HEK293T (cell line): ENCODE results near the gene RBM27.
"Not testable (repeated sequence)": the region's sequence is repeated elsewhere in the genome, so short reads cannot be mapped to it uniquely, and the experiment has no call there.

Experiments used
- CTCF ChIA-PET: fragments of 350-600 bp; formaldehyde crosslinking; extraction: SDS; loops from one replicate; lab custom pipeline; 2021; ENCODE audit warnings: antibody characterized with exemption, inconsistent platforms; lab: Yijun Ruan, JAX
- POLR2A ChIA-PET: fragments of 350-600 bp; formaldehyde crosslinking; extraction: SDS; loops from one replicate; lab custom pipeline; 2020; ENCODE audit warnings: antibody characterized with exemption, inconsistent platforms; lab: Yijun Ruan, JAX
- DNase-seq: peaks from one replicate; pipeline ENCODE4 v3.0.0; 2012; ENCODE audit warnings: mixed read lengths; ENCODE audit errors: extremely low spot score
- ARNT ChIP-seq: fragments of 450-650 bp; IDR thresholded peaks from 2 replicates; pipeline ENCODE4 v1.6.1; 2017; ENCODE audit warnings: mild to moderate bottlenecking
- BHLHE40 ChIP-seq: fragments of 450-650 bp; IDR thresholded peaks from 2 replicates; pipeline ENCODE4 v1.6.1; 2016; ENCODE audit warnings: mild to moderate bottlenecking, moderate library complexity, borderline replicate concordance
- CTBP1 ChIP-seq: fragments of 450-650 bp; IDR thresholded peaks from 2 replicates; pipeline ENCODE4 v1.6.1; 2016; ENCODE audit warnings: borderline replicate concordance
- ELF4 ChIP-seq: fragments of 450-650 bp; IDR thresholded peaks from 2 replicates; pipeline ENCODE4 v1.6.1; 2017; ENCODE audit warnings: antibody characterized with exemption
- FOXA1 ChIP-seq: fragments of 450-650 bp; IDR thresholded peaks from 2 replicates; pipeline ENCODE4 v1.6.1; 2016; ENCODE audit warnings: mild to moderate bottlenecking
- FOXK2 ChIP-seq: fragments of 450-650 bp; IDR thresholded peaks from 2 replicates; pipeline ENCODE4 v1.6.1; 2016; ENCODE audit warnings: mild to moderate bottlenecking
- FOXM1 ChIP-seq: fragments of 450-650 bp; IDR thresholded peaks from 2 replicates; pipeline ENCODE4 v1.6.1; 2017; ENCODE audit warnings: mild to moderate bottlenecking, borderline replicate concordance
- HDGF ChIP-seq: fragments of 450-650 bp; IDR thresholded peaks from 2 replicates; pipeline ENCODE4 v1.6.1; 2017; ENCODE audit warnings: antibody characterized with exemption, borderline replicate concordance
- L3MBTL2 ChIP-seq: fragments of 450-650 bp; conservative IDR thresholded peaks from 2 replicates; pipeline ENCODE4 v1.6.1; 2016; ENCODE audit warnings: mild to moderate bottlenecking
- LEF1 ChIP-seq: fragments of 450-650 bp; IDR thresholded peaks from 2 replicates; pipeline ENCODE4 v1.6.1; 2017; ENCODE audit warnings: mild to moderate bottlenecking, borderline replicate concordance
- NFRKB ChIP-seq: fragments of 450-650 bp; IDR thresholded peaks from 2 replicates; pipeline ENCODE4 v1.6.1; 2016; ENCODE audit warnings: mild to moderate bottlenecking, moderate library complexity
- SP1 ChIP-seq: fragments of 450-650 bp; IDR thresholded peaks from 2 replicates; pipeline ENCODE4 v1.6.1; 2017
- SUZ12 ChIP-seq: fragments of 450-650 bp; IDR thresholded peaks from 2 replicates; pipeline ENCODE4 v1.6.1; 2016; ENCODE audit warnings: mild to moderate bottlenecking
- TARDBP ChIP-seq: fragments of 450-650 bp; IDR thresholded peaks from 2 replicates; pipeline ENCODE4 v1.6.1; 2016
- ZNF384 ChIP-seq: fragments of 450-650 bp; IDR thresholded peaks from 2 replicates; pipeline ENCODE4 v1.6.1; 2016
- TF ChIP-seq, protein P1 (sequence below): fragments of 450-650 bp; IDR thresholded peaks from 2 replicates; pipeline ENCODE4 v1.6.1; 2016

Gene RBM27

DNA sequence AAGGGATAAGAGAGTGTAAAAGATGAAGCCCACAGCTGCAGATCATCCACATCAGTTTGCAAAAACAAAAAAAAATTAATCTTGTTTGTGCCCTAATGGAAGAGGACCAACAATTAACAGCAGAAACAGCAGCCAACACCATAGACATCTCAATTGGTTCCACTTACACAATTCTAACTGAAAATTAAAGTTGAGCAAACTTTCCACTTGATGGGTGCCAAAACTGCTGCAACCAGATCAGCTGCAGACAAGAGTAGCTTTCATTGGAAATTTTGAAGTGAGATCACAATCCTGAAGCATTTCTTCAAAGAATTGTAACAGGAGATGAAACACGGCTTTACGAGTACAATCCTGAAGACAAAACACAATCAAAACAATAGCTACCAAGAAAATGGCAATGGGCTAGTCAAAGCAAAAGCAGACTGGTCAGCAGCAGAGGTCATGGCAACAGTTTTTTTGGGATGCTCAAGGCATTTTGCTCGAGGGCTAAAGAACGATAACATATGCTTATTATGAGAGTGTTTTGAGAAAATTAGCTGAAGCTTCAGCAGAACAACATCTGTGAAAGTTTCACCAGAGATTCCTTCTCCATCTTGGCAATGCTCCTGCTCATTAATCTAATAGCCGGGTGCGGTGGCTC lies 4.1 kb upstream of the RBM27 start:
- DNase-seq = no peak
- CTCF ChIA-PET = interaction anchor here (0.9 kb wide), 1 partner anchor 229 kb away, joined by 3 read pairs; no protein-coding TSS in a partner anchor
- POLR2A ChIA-PET = interaction anchor here (1.2 kb wide), 1 partner anchor 17 kb away, joined by 4 read pairs; the partner anchor contains the start of gene LARS1
- no peak for TF ChIP-seq TARDBP
- no peak for TF ChIP-seq NFRKB
- TF ChIP-seq SUZ12 = no peak
- no peak for TF ChIP-seq ARNT
- TF ChIP-seq, protein P1, sequence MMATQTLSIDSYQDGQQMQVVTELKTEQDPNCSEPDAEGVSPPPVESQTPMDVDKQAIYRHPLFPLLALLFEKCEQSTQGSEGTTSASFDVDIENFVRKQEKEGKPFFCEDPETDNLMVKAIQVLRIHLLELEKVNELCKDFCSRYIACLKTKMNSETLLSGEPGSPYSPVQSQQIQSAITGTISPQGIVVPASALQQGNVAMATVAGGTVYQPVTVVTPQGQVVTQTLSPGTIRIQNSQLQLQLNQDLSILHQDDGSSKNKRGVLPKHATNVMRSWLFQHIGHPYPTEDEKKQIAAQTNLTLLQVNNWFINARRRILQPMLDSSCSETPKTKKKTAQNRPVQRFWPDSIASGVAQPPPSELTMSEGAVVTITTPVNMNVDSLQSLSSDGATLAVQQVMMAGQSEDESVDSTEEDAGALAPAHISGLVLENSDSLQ = no peak
- TF ChIP-seq CTBP1 = no peak
- TF ChIP-seq L3MBTL2 = no peak

DNA sequence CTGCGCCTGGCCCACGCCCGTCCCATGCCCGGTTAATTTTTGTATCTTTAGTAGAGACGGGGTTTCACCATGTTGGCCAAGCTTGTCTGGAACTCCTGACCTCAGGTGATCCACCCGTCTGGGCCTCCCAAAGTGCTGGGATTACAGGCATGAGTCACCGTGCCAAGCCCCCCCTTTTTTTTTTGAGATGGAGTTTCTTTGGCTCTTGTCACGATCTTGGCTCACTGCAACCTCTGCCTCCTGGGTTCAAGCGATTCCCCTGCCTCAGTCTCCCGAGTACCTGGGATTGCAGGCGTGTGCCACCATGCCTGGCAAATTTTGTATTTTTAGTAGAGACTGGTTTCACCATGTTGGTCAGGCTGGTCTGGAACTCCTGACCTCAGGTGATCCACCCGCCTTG lies 1.6 kb upstream of the RBM27 start:
- CTCF ChIA-PET, DNase-seq: not testable (repeated sequence)
- POLR2A ChIA-PET = interaction anchor here (1.8 to 3.6 kb wide), 3 partner anchors 8 to 17 kb away, joined by 8 to 36 read pairs (median 13); partner anchors contain the start of gene LARS1

DNA sequence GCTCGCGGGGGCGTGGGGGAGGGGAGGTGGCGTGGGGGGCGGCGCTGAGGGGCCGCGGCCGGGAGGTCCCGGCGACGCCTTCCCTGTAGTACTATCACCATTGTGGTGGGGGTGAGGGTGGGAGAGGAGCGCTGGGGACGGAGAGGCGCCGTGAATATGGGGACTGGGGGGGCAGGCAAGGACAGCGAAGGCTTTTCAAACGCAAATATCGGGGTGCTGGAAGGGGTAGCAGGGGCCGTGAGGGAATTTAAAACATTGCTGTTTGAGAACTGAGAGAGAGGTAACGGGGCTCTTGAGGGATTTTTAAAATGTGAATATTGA lies 427 bp downstream of the RBM27 start:
- CTCF ChIA-PET = no interaction called here
- POLR2A ChIA-PET = interaction anchor here (0.6 to 3.6 kb wide), 4 partner anchors 10 to 189 kb away, joined by 3 to 36 read pairs (median 8); partner anchors contain the start of gene LARS1

DNA sequence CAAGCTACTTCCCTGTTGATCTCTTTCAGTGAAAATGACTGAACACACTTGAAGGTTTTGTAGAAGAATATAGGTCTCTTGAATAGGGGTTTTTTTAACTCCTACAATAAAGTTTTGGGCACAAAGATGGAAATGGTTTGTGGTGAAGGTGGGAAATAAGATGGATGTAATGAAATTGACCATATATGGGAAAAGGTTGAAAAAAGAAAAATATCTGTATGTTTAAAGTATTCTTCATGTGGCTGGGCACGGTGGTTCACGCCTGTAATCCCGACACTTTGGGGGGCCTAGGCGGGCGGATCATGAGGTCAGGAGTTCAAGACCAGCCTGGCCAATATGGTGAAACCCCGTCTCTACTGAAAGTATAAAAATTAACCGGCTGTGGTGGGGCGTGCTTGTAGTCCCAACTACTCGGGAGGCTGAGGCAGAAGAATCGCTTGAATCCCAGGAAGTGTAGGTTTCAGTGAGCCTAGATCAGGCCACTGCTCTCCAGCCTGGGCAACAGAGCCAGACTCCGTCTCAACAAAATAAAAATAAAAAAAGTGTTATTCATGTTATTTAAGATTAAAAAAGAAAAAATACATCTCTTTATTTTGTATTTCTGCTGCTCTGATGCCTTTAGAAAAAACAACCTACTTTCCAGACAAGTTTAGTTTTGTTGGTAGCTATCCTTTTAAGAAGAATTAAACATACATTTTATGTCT lies 2.2 kb downstream of the RBM27 start:
- ChIA-PET POLR2A (interaction anchor here (0.6 to 1.7 kb wide), 2 partner anchors 10 to 23 kb away, joined by 3 to 6 read pairs; partner anchors contain the start of gene LARS1), CTCF (no interaction called here)

More for the DNA sequence above, 427 bp downstream of the RBM27 start:
- TF ChIP-seq NFRKB = no peak
- TF ChIP-seq, protein P1 = no peak
- TF ChIP-seq L3MBTL2 = no peak
- no peak for TF ChIP-seq FOXM1
- no peak for TF ChIP-seq TARDBP
- no peak for TF ChIP-seq CTBP1
- no peak for TF ChIP-seq HDGF
- TF ChIP-seq ARNT = no peak
- TF ChIP-seq LEF1 = no peak
- TF ChIP-seq ELF4 = no peak
- no peak for TF ChIP-seq FOXA1
- DNase-seq = no peak

DNA sequence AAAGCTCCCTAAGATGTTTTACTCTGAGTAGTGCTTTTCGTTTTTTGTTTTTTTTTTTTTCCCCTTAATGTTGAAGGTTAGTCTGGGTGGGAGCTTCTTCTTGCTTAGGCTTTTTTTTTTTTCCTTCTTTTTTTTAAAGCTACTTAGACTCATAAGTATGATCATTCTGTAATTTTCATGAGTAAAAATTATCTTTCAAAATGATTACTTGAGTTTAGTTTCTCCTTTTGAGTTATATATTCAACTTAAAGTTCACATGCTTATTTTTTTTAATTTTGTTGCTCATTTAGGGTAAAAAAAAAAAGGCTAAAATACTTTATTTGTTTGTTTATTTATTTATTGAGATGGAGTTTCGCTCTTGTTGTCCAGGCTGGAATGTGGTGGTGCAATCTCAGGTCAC lies 2.9 kb downstream of the RBM27 start:
- no peak for DNase-seq
- no peak for TF ChIP-seq CTBP1
- CTCF ChIA-PET = no interaction called here
- POLR2A ChIA-PET = interaction anchor here (0.6 to 1.7 kb wide), 2 partner anchors 9 to 23 kb away, joined by 3 to 6 read pairs; partner anchors contain the start of gene LARS1

More for the DNA sequence above, 2.2 kb downstream of the RBM27 start:
- no peak for DNase-seq
- no peak for TF ChIP-seq BHLHE40
- no peak for TF ChIP-seq FOXK2
- TF ChIP-seq SP1 = no peak
- no peak for TF ChIP-seq ZNF384
- no peak for TF ChIP-seq SUZ12
- TF ChIP-seq L3MBTL2 = no peak
- TF ChIP-seq ARNT = no peak
- TF ChIP-seq FOXM1 = no peak
- TF ChIP-seq ELF4 = no peak
- TF ChIP-seq, protein P1 = no peak
- TF ChIP-seq TARDBP = no peak
- TF ChIP-seq FOXA1 = no peak
- no peak for TF ChIP-seq LEF1
- no peak for TF ChIP-seq HDGF
- no peak for TF ChIP-seq CTBP1
- TF ChIP-seq NFRKB = no peak

DNA sequence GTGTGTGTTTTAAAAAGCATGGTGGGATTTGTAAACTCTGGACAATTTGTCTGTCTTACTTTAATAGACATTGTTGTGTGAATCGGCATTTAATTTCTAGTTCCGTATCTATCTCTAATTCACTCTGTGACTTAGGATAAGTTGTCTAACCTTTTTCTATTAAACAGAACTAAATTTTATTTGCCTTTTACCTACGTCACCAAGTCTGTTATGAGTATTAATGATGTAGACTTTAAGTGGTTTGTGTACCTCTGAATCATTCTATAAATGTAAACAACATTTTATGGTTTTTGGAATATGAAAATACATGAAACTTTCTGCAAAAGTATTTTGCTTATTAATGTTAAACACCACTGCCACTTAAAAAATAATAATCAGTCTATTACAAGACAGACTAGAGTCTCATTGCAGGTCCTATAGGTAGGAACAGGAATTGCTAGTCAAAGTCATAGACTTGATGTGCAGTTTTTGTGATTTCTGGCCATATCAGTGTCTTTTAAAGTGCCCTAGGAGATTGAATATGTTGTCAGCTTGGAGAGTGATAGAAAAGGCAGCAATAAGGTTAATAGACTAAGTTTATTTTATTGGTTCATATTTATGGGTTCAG lies 5.6 kb downstream of the RBM27 start:
- no peak for DNase-seq
- ChIA-PET CTCF (interaction anchor here (0.7 kb wide), 1 partner anchor 10 kb away, joined by 3 read pairs; no protein-coding TSS in a partner anchor), POLR2A (no interaction called here)
- TF ChIP-seq SUZ12 (no peak), FOXM1 (no peak), NFRKB (no peak), HDGF (no peak), ELF4 (no peak), BHLHE40 (no peak), CTBP1 (no peak), SP1 (no peak), ZNF384 (no peak), TARDBP (no peak)
